RPMI8226 (cell line): ENCODE results near the gene ALK.

Experiments
- DNase-seq: peaks from one replicate; pipeline ENCODE4 v3.0.0-alpha.2; 2015

ALK gene

GRCh38 chr2:29443151-29443550, 478.2 kb downstream of the ALK start:
- peak; percentile 4 for DNase-seq

- DNase-seq = no peak
Observed at GRCh38 chr2:29440921-29441623, 480.3 kb downstream of the ALK start.

GRCh38 chr2:29433920-29434319, 487.5 kb downstream of the ALK start:
- DNase-seq = no peak

GRCh38 chr2:29433128-29433527, 488.3 kb downstream of the ALK start:
- no peak for DNase-seq

GRCh38 chr2:29431485-29431884, 489.9 kb downstream of the ALK start:
- DNase-seq = no peak

GRCh38 chr2:29430382-29431112, 490.8 kb downstream of the ALK start:
- DNase-seq = no peak

GRCh38 chr2:29426354-29426753, 495.0 kb downstream of the ALK start:
- no peak for DNase-seq

GRCh38 chr2:29425866-29426265, 495.5 kb downstream of the ALK start:
- no peak for DNase-seq

GRCh38 chr2:29423061-29423666, 498.2 kb downstream of the ALK start:
- DNase-seq = no peak

- DNase-seq = no peak
Observed at GRCh38 chr2:29420999-29421782, 500.2 kb downstream of the ALK start.

- no peak for DNase-seq
Observed at GRCh38 chr2:29420464-29420863, 500.9 kb downstream of the ALK start.

GRCh38 chr2:29417630-29418029, 503.8 kb downstream of the ALK start:
- no peak for DNase-seq

GRCh38 chr2:29412197-29412925, 509.0 kb downstream of the ALK start:
- no peak for DNase-seq

- no peak for DNase-seq
Observed at GRCh38 chr2:29405707-29406106, 515.7 kb downstream of the ALK start.

GRCh38 chr2:29405266-29405665, 516.1 kb downstream of the ALK start:
- no peak for DNase-seq

GRCh38 chr2:29401994-29402393, 519.4 kb downstream of the ALK start:
- DNase-seq = no peak

GRCh38 chr2:29400930-29401653, 520.3 kb downstream of the ALK start:
- no peak for DNase-seq

- DNase-seq = no peak
Observed at GRCh38 chr2:29398384-29399237, 522.8 kb downstream of the ALK start.

- no peak for DNase-seq
Observed at GRCh38 chr2:29397713-29398112, 523.7 kb downstream of the ALK start.

GRCh38 chr2:29397039-29397438, 524.3 kb downstream of the ALK start:
- no peak for DNase-seq

GRCh38 chr2:29394981-29395350, 526.4 kb downstream of the ALK start:
- no peak for DNase-seq
